GM12872 (cell line): ENCODE data around the gene PTPN3.

Experiments
- TF ChIP-seq, protein P1 (sequence below): IDR thresholded peaks from 3 replicates; pipeline ENCODE4 v1.5.1; 2011; ENCODE audit warnings: low read depth, mild to moderate bottlenecking, low read length, moderate library complexity; ENCODE audit not compliant: insufficient read depth

The PTPN3 gene, protein sequence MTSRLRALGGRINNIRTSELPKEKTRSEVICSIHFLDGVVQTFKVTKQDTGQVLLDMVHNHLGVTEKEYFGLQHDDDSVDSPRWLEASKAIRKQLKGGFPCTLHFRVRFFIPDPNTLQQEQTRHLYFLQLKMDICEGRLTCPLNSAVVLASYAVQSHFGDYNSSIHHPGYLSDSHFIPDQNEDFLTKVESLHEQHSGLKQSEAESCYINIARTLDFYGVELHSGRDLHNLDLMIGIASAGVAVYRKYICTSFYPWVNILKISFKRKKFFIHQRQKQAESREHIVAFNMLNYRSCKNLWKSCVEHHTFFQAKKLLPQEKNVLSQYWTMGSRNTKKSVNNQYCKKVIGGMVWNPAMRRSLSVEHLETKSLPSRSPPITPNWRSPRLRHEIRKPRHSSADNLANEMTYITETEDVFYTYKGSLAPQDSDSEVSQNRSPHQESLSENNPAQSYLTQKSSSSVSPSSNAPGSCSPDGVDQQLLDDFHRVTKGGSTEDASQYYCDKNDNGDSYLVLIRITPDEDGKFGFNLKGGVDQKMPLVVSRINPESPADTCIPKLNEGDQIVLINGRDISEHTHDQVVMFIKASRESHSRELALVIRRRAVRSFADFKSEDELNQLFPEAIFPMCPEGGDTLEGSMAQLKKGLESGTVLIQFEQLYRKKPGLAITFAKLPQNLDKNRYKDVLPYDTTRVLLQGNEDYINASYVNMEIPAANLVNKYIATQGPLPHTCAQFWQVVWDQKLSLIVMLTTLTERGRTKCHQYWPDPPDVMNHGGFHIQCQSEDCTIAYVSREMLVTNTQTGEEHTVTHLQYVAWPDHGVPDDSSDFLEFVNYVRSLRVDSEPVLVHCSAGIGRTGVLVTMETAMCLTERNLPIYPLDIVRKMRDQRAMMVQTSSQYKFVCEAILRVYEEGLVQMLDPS

DNA sequence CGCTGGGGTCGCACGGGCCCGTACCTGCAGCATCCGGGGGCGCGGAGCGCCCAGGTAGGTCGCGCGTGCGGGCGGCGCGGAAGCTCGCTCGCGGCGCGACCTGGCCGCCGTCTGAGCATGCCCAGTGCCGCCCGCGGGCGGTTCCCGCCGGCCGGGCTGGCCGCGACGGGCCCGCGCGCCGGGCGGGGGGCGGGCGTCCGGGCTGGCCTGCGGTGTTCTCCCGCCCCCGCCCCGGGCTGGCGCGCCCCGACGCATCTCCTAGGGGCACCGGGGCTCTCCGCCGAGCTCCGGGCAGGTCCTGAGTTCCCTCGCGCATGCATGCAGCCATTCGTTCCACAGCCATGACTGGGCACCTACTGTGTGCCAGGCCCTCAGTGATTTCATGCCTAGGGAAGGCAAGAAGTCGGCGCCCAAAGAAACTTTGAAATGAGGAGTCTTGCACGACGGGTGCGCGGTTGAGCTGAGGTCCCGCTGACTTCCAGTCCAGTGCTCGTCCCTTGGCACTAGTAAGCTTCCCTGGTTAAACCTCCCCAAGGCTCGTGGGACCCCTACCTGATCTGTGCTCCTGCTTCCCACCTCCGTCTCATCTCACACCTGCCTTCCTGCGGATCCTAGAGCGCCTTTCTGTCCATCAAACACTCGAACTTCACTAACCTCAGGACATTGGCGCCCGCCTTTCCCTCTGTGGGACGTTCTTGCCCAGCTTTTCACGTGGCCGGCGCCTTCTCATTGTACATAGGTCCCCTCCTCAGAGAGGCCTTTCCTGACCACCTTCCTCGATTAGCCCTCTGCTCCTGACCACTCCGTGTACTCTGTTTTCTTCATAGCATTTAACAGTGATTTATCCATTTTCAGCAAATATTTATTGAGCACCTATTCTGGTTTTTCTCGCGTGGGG lies at the start of gene PTPN3:
Gene PTPN3, minus strand, starts transcription at position 113 of the 898 bp plus-strand sequence. CDS start 34,873 bp downstream, outside the sequence.
- TF ChIP-seq, protein P1, sequence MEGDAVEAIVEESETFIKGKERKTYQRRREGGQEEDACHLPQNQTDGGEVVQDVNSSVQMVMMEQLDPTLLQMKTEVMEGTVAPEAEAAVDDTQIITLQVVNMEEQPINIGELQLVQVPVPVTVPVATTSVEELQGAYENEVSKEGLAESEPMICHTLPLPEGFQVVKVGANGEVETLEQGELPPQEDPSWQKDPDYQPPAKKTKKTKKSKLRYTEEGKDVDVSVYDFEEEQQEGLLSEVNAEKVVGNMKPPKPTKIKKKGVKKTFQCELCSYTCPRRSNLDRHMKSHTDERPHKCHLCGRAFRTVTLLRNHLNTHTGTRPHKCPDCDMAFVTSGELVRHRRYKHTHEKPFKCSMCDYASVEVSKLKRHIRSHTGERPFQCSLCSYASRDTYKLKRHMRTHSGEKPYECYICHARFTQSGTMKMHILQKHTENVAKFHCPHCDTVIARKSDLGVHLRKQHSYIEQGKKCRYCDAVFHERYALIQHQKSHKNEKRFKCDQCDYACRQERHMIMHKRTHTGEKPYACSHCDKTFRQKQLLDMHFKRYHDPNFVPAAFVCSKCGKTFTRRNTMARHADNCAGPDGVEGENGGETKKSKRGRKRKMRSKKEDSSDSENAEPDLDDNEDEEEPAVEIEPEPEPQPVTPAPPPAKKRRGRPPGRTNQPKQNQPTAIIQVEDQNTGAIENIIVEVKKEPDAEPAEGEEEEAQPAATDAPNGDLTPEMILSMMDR, result no peak

DNA sequence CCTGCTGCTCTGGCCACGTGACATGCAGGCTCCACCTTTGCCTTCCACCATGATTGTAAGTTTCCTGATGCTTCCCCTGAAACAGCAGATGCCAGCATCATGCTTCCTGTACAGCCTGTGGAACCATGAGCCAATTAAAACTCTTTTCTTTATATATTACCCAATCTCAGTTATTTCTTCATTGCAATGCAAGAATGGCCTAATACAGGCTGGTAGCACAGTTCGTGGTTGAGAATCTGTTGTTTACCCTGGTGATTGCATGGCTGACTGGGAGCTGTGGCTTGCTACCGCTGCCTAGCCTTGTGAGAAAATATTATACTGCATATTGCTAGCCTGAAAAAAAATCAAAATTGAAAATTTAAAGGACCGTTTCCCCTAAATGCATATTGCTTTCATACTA lies 44.8 kb upstream of the PTPN3 start:
- TF ChIP-seq, protein P1, result no peak

DNA sequence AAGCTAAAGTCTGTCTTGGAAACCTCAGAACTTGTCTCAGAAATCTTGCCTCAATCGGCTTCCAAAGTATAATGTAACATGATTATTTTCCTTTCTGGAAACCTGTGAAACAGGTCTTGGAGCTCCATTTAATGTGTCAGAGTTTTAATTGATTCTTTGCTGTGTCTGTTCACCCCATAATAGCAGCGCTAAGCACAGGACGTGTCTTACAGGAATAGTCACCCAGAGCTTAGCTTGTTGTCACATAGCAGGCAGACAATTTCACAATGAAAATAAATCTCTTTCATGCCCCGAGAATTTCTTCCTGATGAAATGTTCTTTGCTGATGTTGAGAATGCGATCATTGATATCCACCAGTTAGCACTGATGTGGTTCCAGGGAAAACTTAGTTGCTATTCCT lies 40.2 kb upstream of the PTPN3 start:
- TF ChIP-seq, protein P1, result no peak

DNA sequence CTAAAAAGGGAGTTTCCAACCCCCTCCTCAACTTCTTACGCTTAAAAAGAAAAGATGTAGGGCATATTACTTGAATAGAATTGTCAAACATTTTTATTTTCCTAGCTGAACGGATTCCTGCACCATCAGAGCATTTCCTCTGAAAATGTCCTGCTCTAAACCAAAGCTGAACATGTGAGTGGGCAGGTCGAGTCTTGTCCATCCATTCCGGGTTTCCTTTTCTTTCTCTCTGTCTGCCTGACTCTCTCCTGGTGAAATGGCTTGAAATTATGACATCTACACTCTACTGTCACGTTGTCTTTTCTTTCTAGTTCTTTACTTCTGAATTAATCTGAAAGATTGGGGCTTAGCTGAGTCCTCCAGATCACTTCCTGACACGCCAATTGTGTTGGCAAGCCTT lies 39.2 kb upstream of the PTPN3 start:
- TF ChIP-seq, protein P1, result no peak

DNA sequence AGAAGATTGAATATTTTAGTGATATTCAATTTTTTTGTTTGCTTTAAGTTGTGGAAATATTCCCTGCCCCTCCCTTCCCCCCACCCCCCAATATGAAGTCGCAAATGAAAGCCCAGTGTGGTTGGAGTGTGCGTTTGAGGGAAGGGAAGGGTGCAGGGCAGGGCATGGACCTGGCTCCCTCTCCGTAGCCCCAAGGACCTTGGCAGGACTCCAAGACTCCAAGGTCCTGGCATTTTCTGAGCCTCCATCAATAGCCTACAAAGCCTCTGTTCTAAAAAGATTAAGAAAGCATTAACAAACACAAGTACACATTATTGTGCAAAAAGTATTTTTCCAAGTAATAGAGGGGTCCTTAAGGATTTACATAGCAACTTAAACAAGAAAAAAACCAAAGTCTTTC lies 38.8 kb upstream of the PTPN3 start:
- TF ChIP-seq, protein P1, result no peak

DNA sequence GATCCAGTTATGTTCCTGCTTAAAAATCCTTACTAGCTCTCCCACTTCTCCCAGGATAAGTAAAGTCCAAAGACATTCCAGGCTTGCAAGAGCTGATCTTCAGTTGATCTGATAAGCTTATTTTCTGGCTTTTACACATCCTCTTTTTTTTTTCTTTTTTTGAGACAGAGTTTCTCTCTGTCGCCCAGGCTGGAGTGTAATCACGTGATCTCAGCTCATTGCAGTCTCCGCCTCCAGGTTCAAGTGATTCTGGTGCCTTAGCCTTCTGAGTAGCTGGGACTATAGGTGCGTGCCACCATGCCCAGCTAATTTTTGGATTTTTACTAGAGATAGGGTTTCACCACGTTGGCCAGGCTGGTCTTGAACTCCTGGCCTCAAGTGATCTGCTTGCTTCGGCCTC lies 37.3 kb upstream of the PTPN3 start:
- TF ChIP-seq, protein P1, result no peak
